ENCODE measurements around the gene SLC5A11.
A peak's percentile ranks its signal among the peaks of the same experiment; 100 is the strongest.

Gene SLC5A11

GRCh38 chr16:24929409-24929808, 83.6 kb downstream of the SLC5A11 start:
- H3K4me1 Mint-ChIP-seq: no peaks in the 10 kb centered on the region
- no peak for DNase-seq
- no peak for TF ChIP-seq CTCF (IDR thresholded peaks at IDR 0.05)
- peaks cover 55% of the 10 kb centered on the region for H3K36me3 Mint-ChIP-seq (ENCODE audit: low read depth)
- no peak overlapping the region for H3K27ac Mint-ChIP-seq
- no peaks in the 10 kb centered on the region for H3K27me3 Mint-ChIP-seq (ENCODE audit: low read depth, poor library complexity)
- no peaks in the 10 kb centered on the region for H3K9me3 Mint-ChIP-seq
- no peak overlapping the region for H3K4me3 Mint-ChIP-seq

- H3K27ac Mint-ChIP-seq: peak overlapping the region; percentile 42
- TF ChIP-seq CTCF (IDR thresholded peaks at IDR 0.05): no peak
- DNase-seq: no peak
- H3K36me3 Mint-ChIP-seq (ENCODE audit: low read depth): peaks cover 60% of the 10 kb centered on the region
- H3K4me3 Mint-ChIP-seq: no peak overlapping the region
- H3K4me1 Mint-ChIP-seq: no peaks in the 10 kb centered on the region
- no peaks in the 10 kb centered on the region for H3K9me3 Mint-ChIP-seq
- no peaks in the 10 kb centered on the region for H3K27me3 Mint-ChIP-seq (ENCODE audit: low read depth, poor library complexity)
Observed at GRCh38 chr16:24930440-24930839, 84.7 kb downstream of the SLC5A11 start.

GRCh38 chr16:24931091-24931490, 85.3 kb downstream of the SLC5A11 start:
- no peaks in the 10 kb centered on the region for H3K9me3 Mint-ChIP-seq
- no peak for TF ChIP-seq CTCF (IDR thresholded peaks at IDR 0.05)
- no peaks in the 10 kb centered on the region for H3K4me1 Mint-ChIP-seq
- H3K36me3 Mint-ChIP-seq (ENCODE audit: low read depth): peaks cover 60% of the 10 kb centered on the region
- H3K27ac Mint-ChIP-seq: no peak overlapping the region
- no peak overlapping the region for H3K4me3 Mint-ChIP-seq
- H3K27me3 Mint-ChIP-seq (ENCODE audit: low read depth, poor library complexity): no peaks in the 10 kb centered on the region
- no peak for DNase-seq

- Mint-ChIP-seq H3K27me3 (ENCODE audit: low read depth, poor library complexity) (peaks cover 2% of the 10 kb centered on the region), H3K27ac (peak overlapping the region; percentile 64), H3K36me3 (ENCODE audit: low read depth) (peaks cover 45% of the 10 kb centered on the region), H3K4me3 (no peak overlapping the region), H3K4me1 (no peaks in the 10 kb centered on the region), H3K9me3 (no peaks in the 10 kb centered on the region)
- no peak for TF ChIP-seq CTCF (IDR thresholded peaks at IDR 0.05)
- no peak for DNase-seq
Observed at GRCh38 chr16:24935336-24935735, 89.6 kb downstream of the SLC5A11 start.

GRCh38 chr16:24936151-24936550, 90.4 kb downstream of the SLC5A11 start:
- no peaks in the 10 kb centered on the region for H3K4me1 Mint-ChIP-seq
- no peak overlapping the region for H3K27ac Mint-ChIP-seq
- peaks cover 2% of the 10 kb centered on the region for H3K27me3 Mint-ChIP-seq (ENCODE audit: low read depth, poor library complexity)
- H3K36me3 Mint-ChIP-seq (ENCODE audit: low read depth): peaks cover 48% of the 10 kb centered on the region
- no peak for TF ChIP-seq CTCF (IDR thresholded peaks at IDR 0.05)
- H3K4me3 Mint-ChIP-seq: no peak overlapping the region
- DNase-seq: no peak
- no peaks in the 10 kb centered on the region for H3K9me3 Mint-ChIP-seq

GRCh38 chr16:24939224-24939623, 93.5 kb downstream of the SLC5A11 start:
- Mint-ChIP-seq H3K27ac (no peak overlapping the region), H3K27me3 (ENCODE audit: low read depth, poor library complexity) (peaks cover 2% of the 10 kb centered on the region), H3K4me3 (no peak overlapping the region), H3K36me3 (ENCODE audit: low read depth) (peaks cover 52% of the 10 kb centered on the region), H3K4me1 (no peaks in the 10 kb centered on the region), H3K9me3 (no peaks in the 10 kb centered on the region)
- no peak for DNase-seq
- TF ChIP-seq CTCF (IDR thresholded peaks at IDR 0.05): no peak
